Measurements from ENCODE around the gene TMEM214.

The TMEM214 gene

GRCh38 chr2:27086724-27087593, 54.2 kb downstream of the TMEM214 start, which contains the start of gene KHK:
KHK (plus strand) TSS chr2:27086772; CDS start chr2:27087260, 488 bp downstream.
- DNase-seq: no peak

- DNase-seq: no peak
Observed at GRCh38 chr2:27087823-27088410, 55.2 kb downstream of the TMEM214 start.

GRCh38 chr2:27088634-27089033, 55.9 kb downstream of the TMEM214 start:
- no peak for DNase-seq

GRCh38 chr2:27089111-27089954, 56.6 kb downstream of the TMEM214 start:
- no peak for DNase-seq
